Erythroblast (primary cell): ENCODE data around the gene COQ2.

Experiments
- DNase-seq, 2 experiments: peaks; one replicate each; lab custom pipeline; 2025; lab: John Stamatoyannopoulos, UW
- GATA1 ChIP-seq: IDR thresholded peaks from 2 replicates; pipeline ENCODE4 v1.6.1; 2011; ENCODE audit warnings: low read depth, mild to moderate bottlenecking, control low read depth, low read length, moderate library complexity
- POLR2A ChIP-seq: IDR thresholded peaks from 2 replicates; pipeline ENCODE4 v1.6.1; 2011; ENCODE audit warnings: mild to moderate bottlenecking, low read length

The COQ2 gene

GRCh38 chr4:83228231-83228630 is 56.4 kb downstream of the COQ2 start:
- DNase-seq: no peak
- TF ChIP-seq GATA1 (no peak), POLR2A (no peak)

GRCh38 chr4:83224502-83225197 is 59.9 kb downstream of the COQ2 start:
- no peak for DNase-seq
- TF ChIP-seq POLR2A (no peak), GATA1 (no peak)

- TF ChIP-seq POLR2A (no peak), GATA1 (no peak)
- DNase-seq: no peak
Measured at GRCh38 chr4:83223781-83224180, 60.8 kb downstream of the COQ2 start.

GRCh38 chr4:83221897-83222441 is 62.6 kb downstream of the COQ2 start:
- no peak for DNase-seq
- TF ChIP-seq GATA1 (no peak), POLR2A (no peak)

- TF ChIP-seq GATA1 (no peak), POLR2A (no peak)
- DNase-seq: no peak
Measured at GRCh38 chr4:83219344-83220331, 65.0 kb downstream of the COQ2 start.

GRCh38 chr4:83217721-83218522 is 66.7 kb downstream of the COQ2 start:
- no peak for DNase-seq
- TF ChIP-seq POLR2A: no peak
- TF ChIP-seq GATA1: no peak

- TF ChIP-seq GATA1 (no peak), POLR2A (no peak)
Measured at GRCh38 chr4:83216959-83217683, 67.5 kb downstream of the COQ2 start.

GRCh38 chr4:83214079-83214478 is 70.5 kb downstream of the COQ2 start:
- DNase-seq: no peak
- TF ChIP-seq GATA1 (no peak), POLR2A (no peak)

More at GRCh38 chr4:83216959-83217683, 67.5 kb downstream of the COQ2 start:
- DNase-seq: no peak
